Measurements from ENCODE around the gene CNTN4.
"Not testable (repeated sequence)": the region's sequence is repeated elsewhere in the genome, so short reads cannot be mapped to it uniquely, and the experiment has no call there.

CNTN4 gene

DNA sequence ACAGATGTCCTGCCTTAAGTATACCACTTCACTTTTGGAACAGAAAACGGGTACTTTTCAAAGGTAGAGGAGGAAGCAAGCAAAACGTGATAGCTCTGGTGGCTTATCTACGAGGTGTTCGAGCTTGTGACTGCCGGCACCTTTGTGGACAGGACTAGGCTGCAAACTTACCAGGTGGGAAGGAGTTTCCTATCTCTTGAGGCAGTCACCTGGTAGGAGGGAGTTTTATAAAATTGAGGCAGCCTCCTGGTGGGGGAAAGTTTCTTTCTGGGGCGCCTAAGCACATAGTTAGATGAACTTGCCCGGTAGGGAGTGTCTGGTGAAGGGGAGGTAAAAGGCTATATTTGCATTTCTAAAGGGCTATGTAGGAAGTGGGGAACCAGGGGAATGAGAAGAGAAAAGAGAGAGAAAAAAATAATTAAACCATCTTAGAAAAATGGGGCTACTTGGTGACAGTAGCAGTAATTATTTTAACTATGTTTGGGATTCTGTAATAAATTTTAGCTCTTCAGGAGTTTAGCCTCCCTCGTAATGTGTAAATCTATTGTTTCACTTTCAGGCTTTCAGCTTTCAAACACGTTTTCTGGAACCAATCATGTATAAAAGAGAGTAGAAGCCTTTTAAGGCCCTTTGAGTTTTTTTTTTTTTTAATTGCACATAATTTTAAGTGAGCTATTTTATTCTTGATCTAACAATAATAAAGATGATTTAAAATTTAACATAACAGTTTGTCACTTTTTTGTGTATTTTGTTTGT, 880.5 kb downstream of the CNTN4 start:
- DNase-seq (ENCODE audit: low read depth): no peak

DNA sequence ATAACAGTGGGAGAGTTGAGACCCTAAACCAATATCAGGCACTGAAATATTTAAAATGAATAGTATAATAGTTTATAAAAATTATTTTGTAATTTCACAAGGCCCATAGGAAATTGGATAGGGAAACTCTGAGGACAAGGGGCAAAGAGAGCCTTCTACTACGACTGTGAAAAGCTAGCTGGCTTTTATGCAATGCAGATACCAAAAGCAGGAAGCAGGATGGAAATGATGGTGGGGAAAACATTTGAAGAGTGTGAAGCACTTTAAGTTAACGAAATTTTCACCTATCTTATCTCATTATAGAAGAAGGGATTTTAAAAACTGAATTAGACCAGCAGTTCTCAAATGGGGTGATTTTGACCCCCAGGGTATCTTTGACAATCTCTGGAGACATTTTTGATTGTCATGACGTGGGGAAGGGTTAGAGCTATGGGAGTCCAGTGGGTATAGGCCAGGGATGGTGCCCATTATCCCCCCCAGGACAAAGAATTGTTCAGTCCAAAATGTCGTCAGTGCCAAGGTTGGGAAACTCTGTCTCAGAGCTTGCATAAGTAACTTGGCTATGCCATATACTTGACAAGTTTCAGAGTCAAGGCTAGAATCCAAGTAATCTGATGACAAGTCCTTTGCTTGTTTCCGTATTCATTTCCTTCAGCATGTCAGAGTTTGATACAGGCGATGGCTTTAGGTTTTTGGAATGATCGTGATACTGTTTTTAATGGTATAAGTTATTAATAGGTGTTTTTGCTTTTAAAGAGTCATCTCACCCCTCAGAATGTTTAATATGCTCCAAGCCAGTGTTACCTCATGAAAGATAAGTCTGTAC, 885.6 kb downstream of the CNTN4 start:
- no peak for DNase-seq (ENCODE audit: low read depth)

DNA sequence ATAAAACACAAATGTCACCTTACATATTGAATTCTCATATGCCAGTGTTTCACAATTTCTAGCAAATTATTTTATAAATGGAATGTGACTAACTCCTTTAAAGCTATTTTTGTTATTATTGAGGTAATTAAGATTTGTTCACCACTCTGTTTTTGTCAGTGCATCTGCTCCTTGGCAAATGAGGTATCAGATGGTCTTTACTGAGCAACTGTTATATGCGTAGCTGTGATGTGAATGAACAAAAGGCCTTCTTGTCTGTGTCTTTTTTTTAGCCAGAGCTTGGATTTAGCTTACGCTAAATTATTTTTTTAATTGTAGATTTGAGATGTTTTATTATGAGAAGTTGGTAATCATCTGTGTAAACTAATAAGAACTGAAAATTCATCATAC, 886.2 kb downstream of the CNTN4 start:
- DNase-seq (ENCODE audit: low read depth): no peak

DNA sequence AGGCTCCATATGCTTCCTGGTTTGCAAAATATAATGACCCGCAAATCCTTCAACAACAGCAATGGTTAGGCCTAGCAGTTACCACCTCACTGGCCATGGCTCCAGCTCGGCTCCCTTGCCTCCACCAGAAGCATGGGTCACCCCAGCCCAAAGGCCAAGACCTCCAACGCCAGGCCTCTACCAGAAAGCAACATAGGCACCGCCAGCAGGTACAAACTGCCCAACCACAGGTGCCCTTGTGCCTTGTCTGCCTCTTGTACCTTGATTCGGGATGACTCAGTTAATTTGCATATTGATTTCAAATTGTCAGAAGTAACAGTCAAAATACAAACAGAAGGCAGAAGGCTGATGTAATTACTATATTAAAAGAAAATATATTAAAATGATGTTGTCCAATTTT, 886.8 kb downstream of the CNTN4 start:
- DNase-seq (ENCODE audit: low read depth): no peak

DNA sequence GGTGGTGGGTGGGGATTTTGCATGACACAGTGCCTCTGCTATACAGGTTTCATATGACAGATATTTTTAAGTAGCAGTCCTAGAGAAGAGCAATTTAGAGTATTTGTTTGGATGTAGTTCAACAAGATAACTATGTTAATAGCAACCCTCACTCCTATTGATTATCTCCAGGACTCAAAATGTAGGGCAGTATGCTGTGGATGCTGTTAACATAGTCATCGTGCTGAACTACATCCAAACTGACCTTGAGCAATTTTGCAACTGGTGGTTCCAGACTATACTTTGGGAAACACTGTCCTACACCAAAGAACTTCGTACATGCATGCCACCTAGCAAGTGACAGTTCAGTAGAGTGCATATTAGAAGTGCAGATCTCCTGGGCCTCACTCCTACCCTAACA, 893.9 kb downstream of the CNTN4 start:
- no peak for DNase-seq (ENCODE audit: low read depth)

DNA sequence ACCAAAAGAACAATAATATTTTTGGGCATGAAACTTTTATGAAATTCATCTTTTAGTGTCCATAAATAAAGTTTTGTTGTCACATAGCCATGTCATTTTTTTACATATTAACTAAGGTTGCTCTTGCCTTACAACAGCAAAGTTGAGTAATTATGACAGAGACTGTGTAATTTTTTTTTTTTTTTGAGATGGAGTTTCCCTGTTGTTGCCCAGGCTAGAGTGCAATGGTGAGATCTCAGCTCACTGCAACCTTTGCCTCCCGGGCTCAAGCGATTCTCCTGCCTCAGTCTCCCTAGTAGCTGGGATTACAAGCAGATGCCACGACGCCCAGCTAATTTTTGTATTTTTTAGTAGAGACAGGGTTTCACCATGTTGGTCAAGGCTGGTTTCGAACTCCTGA, 894.5 kb downstream of the CNTN4 start:
- DNase-seq (ENCODE audit: low read depth): not testable (repeated sequence)

DNA sequence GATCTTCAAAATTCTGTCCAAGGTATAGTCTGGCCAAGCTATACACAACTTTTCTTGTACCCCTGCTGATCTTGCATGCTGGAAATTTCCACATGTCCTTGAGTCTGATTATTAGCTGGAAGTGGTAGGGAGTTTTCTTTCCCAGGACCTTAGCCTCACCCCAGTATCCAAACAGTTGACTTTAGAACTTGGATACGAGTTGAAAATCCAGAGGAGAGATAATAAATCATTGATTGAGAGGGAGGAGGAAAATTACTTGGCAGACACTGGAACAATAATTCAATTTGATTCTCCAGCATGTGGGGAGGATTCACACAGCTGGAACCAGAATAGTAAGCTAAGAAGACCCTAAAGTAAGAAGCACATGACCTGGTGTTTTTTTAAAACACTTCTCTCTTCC, 895.1 kb downstream of the CNTN4 start:
- no peak for DNase-seq (ENCODE audit: low read depth)

DNA sequence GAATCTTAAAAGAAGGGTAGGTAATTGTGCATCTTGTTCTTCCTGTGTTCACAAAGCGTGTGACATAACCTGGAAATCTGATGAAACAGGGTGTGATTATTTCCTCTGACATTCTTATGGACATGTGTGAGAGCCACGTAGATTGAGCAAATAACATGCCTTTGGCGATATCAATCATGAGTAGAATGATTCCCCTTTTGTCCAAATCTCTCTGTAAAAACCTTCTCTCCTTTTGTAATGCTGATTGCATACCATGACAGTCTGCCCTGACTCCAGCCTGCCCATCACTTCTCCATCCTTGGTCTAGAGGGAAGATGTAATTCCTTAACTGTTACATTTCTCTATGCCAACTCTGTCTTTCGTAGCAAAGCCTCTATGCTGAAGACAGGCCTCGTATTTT, 896.5 kb downstream of the CNTN4 start:
- DNase-seq (ENCODE audit: low read depth): no peak

DNA sequence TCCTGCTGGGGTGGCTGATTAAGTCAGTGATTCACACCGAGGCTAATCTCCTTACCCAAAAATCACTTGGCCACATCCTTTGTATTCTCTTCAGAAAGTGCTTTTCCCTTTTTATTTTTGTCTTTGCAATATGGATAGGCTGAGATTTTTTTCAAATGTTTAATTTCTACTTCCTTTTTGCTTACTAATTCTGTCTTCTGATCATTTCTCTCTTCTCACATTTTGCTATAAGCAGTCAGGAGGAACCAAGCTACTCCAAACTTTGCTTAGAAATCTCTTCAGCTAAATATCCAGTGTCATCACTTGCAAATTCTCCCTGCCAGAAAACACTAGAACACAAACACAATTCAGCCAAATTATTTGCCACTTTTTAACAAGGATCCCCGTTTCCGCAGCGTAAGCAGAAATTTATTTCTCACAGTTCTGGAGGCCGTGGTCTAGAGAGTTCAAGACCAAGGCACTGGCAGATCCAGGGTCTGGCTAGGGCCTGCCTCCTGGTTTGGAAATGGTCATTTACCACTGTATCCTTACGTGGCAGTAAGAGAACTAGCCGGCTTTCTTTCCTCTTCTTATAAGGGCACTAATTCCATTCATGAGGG, 906.6 kb downstream of the CNTN4 start:
- DNase-seq (ENCODE audit: low read depth): no peak

DNA sequence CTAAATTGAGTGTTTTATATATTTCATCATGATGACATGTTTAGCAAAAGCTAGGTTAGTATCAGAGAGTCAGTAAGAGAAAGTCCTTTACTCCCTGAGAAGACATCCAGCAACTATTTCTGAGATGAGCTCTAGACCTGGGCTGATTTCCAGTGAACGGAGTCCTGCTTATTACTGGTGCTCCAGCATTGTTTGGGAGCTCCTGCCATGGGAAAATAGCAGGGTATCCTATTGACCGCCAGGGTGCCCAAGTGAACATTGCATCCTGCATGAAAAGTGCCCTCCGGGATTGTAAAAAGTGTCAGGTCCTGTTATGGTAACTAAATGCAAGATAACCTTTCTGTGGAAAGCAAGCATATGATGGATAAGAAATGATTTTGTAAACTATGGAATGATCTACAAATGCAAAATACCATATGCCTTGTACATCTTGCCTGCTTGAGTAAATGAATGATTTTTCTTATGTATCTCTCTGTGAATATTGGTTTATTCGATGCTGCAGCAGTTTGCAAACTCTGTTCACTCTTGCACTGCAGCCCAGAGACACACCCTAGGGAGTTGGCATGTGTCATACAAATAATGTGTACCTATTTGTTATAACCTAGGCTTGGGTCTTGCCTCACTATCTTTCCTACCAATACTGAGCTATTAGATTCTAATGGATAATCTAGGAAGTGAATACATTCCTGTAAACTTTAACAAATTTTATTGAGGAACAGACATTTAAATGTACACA, 914.8 kb downstream of the CNTN4 start:
- no peak for DNase-seq (ENCODE audit: low read depth)

DNA sequence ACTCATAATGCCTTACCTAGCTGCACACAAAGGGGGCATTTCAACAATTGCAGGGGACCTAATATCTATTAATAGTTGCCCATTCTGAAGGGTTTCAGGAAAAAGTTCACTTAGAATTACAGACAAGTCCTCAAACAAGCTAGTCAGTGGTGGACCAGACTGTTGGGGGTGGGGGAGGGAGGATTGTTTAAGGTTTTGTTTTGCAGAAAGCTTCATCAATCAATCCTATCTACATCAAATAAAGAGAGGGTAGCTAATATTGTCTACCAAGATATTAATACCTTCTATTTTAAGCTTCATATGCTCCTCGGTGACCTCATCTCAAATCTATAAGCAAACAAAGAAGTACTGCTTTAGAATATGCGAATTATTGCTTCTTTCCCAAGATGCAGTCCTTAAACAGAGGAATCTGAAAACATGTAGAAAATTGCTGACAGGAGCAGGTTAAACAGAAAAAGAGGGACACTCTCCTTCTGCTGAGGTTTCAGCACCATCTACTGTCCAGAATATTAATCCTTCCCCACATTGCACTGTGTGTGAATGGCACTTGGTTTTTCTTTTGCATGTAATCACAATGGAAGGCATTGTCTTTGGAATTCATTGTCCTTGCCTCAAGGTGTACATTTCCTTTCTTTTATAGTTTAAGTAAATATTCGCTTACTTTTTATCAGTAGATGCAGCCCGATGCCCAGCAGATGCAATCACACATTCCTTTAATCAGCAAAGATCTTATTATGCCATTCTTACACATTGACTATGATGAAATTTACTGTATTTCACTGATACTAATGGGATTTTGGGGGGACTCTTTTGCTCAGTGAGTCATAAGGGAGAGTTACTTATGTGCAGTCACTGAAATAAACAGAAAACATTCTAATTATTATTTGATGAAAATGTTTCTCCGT, 916.8 kb downstream of the CNTN4 start:
- no peak for DNase-seq (ENCODE audit: low read depth)

DNA sequence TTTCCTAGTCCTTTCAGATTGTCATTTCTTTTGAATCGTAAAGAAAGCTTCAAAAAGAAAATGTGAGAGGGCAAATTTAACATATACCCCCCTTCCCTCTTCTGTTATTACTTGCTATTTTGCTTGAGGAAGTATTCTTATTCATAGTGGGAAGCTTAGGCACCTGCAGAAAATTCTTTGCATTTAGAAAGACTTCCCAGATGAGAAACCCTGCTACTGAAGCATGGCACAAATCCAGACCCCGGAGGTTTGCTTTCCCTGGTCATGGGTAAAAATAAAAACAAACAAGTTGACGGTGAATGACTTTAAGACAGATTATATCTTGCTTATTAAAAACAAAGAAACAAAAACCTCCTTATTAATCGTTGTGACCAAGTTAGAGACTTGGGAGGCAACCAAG, 917.6 kb downstream of the CNTN4 start:
- DNase-seq (ENCODE audit: low read depth): no peak

DNA sequence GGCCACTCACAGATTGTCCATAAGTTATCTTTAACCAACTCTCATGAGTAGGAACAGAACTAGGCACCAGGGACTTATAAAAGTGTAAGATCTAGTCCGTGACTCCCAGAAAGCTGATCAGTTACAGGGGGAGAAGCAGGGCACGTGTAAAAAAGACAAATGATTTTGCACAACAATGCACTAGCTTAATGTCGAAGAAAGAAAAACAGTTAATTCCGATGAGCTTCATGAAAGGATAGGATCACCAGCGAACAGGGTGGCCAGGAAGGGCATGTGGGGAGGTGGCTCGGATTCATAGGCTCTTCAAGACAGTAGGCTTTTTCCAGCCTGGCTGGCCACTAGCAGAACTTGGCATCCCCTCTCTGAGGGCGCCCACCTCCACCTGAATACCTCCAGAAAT, 921.5 kb downstream of the CNTN4 start:
- DNase-seq (ENCODE audit: low read depth): no peak

DNA sequence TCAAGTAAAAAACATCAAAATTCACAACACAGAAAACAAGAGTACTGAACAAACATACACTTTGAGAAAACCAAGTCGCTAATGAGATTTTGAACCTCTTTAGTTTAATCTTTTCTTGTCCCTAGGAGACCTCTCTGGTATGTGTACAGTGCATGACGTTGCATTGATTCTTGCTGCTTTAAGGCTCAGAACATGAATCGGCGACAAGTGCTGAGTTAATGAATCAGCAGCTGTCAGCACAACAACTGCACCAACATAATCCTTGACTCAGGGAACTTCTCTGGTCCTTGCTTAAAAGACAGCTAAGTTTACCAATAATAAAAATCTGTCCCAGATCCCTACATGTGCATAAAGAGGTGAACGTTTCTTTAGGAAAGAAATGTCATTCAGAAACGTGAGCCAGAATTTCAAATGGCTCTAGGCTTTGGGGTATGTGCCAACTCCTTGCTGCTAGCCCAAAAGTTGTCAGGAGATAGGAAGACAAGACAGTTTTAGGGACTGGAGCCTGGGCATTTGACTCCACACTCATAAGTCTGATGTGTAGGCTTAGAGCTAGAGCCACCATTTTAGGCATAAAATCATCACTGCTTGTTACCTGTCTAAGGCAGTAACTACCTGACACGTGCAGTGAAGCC, 924.6 kb downstream of the CNTN4 start:
- no peak for DNase-seq (ENCODE audit: low read depth)

DNA sequence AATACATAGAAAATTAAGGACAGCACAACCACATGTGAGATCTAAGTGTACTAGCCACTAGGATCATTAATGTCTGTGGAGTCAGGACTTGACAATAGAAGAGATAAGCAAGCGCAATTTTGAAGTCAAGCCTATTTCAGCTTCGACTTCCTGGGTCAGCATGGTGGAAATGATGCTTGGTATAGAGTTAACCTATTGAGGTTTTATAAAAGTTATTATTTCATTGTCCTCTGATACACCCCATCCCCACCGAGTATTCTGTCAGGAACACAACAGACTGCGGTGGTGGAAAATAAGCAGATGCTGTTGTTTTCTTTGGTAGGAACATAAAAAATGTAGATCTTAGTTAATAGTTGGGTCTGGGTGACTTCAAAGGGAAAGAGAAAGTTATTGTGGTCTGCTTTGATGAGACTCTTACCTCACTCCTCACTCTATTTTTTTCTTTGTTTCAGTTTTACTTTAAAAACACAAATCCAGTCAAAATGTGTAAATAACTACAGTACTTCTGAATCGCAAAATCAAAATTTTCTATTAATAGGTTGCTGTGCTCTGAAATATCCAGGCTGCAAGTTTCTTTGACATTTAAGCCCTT, 929.4 kb downstream of the CNTN4 start:
- DNase-seq (ENCODE audit: low read depth): no peak

DNA sequence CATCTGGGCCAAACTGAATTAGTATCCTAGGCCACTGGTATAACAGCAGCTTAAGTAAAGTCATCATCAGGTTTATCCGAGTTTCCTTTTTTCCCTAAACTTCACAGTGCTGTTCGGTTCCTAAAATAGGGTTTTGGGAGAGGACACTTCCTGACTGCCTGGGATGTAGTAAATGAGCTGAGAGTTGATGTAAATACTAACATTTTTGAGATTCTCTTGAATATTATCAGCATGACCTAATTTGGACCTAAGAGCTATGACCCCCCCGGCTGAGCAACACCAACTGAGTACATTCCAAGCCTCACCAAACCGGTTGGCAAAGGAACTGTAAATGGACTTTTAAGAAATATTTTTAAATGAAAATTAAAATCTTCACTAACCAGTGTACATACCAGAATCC, 932.7 kb downstream of the CNTN4 start:
- no peak for DNase-seq (ENCODE audit: low read depth)

DNA sequence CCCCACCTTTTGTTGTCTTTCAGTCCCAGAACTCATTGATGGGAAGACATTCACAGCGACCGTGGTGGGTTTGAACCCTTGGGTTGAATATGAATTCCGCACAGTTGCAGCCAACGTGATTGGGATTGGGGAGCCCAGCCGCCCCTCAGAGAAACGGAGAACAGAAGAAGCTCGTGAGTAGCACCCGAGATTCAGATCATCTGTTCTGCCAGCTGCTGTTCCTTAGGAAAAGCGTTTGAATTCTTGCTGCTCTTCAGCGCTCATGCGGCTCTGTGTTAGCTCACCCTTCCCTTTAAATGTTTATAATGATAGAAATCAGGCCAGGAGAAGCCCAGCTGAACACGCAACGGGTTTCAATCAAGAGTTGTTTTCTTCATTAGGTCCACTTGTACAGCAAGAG, 938.5 kb downstream of the CNTN4 start:
- DNase-seq (ENCODE audit: low read depth): no peak

DNA sequence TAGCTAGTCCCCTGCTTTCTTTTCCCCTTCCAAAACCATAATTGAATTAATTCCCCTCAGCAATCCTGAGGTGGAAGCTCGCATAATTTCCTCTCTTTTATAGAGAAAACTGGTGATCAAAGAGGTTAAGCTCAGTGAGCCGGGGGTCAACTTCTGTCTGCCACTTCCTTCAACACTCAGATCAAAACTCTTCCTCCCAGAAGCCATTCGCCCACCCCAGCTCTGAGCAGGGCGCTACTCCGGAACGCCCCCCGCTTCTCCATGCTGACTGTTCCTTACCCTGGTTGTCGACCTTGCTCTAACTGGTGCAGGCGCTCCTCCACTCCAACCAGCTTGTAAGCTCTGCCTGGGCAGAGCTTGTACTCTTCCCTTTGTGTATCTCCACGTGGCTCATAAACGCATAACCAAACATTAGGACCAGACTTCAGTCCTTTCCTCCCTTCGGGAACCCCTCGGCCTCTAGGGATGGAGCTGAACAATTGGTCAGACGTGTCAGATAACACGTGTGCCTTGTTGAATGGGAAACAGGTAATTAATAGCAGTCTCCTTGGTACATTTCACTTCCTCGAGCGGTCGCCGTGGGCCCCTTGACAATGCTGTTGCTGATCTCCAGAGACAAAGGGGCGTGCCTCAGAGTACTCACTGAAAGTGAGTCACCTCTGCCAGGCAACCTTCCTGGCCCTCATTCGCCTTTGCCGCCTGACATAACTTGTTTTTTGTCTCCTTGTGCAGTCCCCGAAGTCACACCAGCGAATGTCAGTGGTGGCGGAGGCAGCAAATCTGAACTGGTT, 939.7 kb downstream of the CNTN4 start:
- DNase-seq (ENCODE audit: low read depth): no peak

DNA sequence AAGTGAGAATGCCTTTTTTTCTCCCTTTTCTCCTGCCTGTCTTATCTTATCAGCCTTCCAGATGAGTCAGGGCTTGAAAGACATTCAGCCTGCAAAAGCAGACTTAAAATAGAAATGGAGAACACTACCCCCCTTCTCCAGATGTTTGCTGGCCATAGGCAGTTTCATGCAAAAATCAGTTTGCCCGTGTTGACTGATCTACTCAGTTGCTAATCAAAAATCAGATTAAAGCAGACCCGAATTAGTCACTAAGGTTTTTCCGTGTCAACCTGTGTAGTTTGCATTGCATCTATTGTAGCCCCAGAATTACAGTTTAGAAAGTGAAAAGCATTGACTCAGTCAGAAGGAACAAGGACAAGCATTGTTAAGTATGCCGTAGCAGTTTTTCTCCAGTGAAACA, 955.3 kb downstream of the CNTN4 start:
- no peak for DNase-seq (ENCODE audit: low read depth)

DNA sequence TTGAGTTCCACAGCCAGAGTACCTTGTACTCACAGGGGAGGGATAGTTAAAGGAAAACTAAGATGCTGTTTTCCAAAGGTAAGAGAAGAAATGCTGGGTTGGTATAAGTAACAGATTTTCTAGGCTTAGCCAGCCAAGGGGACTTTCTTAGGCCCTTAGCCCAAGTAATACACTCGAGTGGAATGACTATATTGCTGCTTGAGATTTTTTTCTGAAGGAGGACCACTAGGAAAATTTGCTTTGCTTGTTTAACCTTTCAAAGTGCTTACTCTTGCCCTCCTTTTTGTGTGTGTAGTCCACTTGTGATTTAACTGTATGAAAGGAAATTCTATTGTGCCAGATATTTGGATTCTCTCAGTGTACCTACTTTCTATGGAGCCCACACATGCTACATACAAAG, 961.0 kb downstream of the CNTN4 start:
- DNase-seq (ENCODE audit: low read depth): no peak

All from activated T-cell treated with anti-CD3 and anti-CD28 coated beads for 1 hour (primary cell).